HCT116 (cell line): ENCODE data around the gene DOK7. TPM values are rescaled to one million over a fixed set of nuclear protein-coding genes. Genes with fewer than 3 reads are reported as not detected.
A peak's percentile ranks its signal among the peaks of the same experiment; 100 is the strongest.

Experiments used
- ATAC-seq: fragments of 200-7000 bp; cut with Tn5 transposase; 2 replicates; pipeline ENCODE4 v1.9.1; 2020; ENCODE audit warnings: mild to moderate bottlenecking, moderate library complexity
- BruUV-seq: library from RNA; stranded (reverse); fragments of 400-500 nt; replicated peaks from 2 replicates; lab custom pipeline; 2021; lab: Mats Ljungman, UMichigan
- CTCF ChIA-PET: fragments of 300-600 bp; sonication (Branson Sonifier 250); formaldehyde crosslinking; loops from one replicate; lab custom pipeline; 2021; ENCODE audit warnings: antibody characterized with exemption; lab: Charles Lee
- POLR2A ChIA-PET: fragments of 300-600, 350-600 bp; sonication (Branson Sonifier 250); formaldehyde crosslinking; loops from one replicate; lab custom pipeline; 2021; ENCODE audit warnings: antibody characterized with exemption; lab: Charles Lee
- RAD21 ChIA-PET, 2 experiments: fragments of 300-600 bp; sonication (Branson Sonifier 250); formaldehyde crosslinking; loops; one replicate each; lab custom pipeline; 2023; ENCODE audit warnings: low total read pairs in 2 of 2; ENCODE audit not compliant: uncharacterized antibody in 2 of 2, unreplicated experiment in 2 of 2, low non-redundant PET in 1 of 2; lab: Charles Lee
- DNase-seq: peaks from one replicate; pipeline ENCODE4 v3.0.0-alpha.2; 2010; ENCODE audit warnings: low read depth, low spot score
- H2AFZ ChIP-seq: fragments of 200-600 bp; shearing (Covaris generic), sonication (generic); 2 replicates; pipeline ENCODE4 v1.6.1; 2017; ENCODE audit warnings: low read depth, mixed run types, mixed read lengths, antibody characterized with exemption, low read length; ENCODE audit not compliant: poor library complexity, severe bottlenecking
- H3K27ac ChIP-seq: 2 replicates; pipeline ENCODE4 v1.5.1; 2012; ENCODE audit warnings: low read depth, low read length
- H3K27me3 ChIP-seq: fragments of 200-600 bp; sonication (generic); 2 replicates; pipeline ENCODE4 v1.6.1; 2016; ENCODE audit warnings: mixed run types, low read length, mixed read lengths; ENCODE audit not compliant: insufficient read depth
- H3K36me3 ChIP-seq, 2 experiments: fragments of 200-500 bp in 1 of 2; fragments of 200-600 bp in 1 of 2; sonication (Bioruptor generic) in 1 of 2; sonication (generic) in 1 of 2; 2 replicates each; pipeline versions ENCODE4 v1.5.1 to v1.6.1; 2014 to 2016; ENCODE audit warnings: low read length in 2 of 2, inconsistent platforms in 1 of 2, mixed read lengths in 1 of 2, mixed run types in 1 of 2; ENCODE audit not compliant: insufficient read depth in 2 of 2, control insufficient read depth in 1 of 2
- H3K4me1 ChIP-seq, 2 experiments: fragments of 200-600 bp in 1 of 2; sonication (generic) in 1 of 2; 2 replicates each; pipeline versions ENCODE4 v1.5.1 to v1.6.1; 2012 to 2017; ENCODE audit warnings: low read length in 2 of 2, inconsistent platforms in 1 of 2, mild to moderate bottlenecking in 1 of 2, mixed read lengths in 1 of 2, mixed run types in 1 of 2, moderate library complexity in 1 of 2; ENCODE audit not compliant: insufficient read depth in 2 of 2, control insufficient read depth in 1 of 2
- H3K4me2 ChIP-seq: fragments of 200-600 bp; sonication (generic); 2 replicates; pipeline ENCODE4 v1.6.1; 2017; ENCODE audit warnings: mixed run types, low read length, mixed read lengths
- H3K4me3 ChIP-seq, 2 experiments: fragments of 200-600 bp in 1 of 2; sonication (generic) in 1 of 2; replicated peaks in 1 of 2; 2 replicates each; pipeline ENCODE4 v1.5.1; 2011 to 2016; ENCODE audit warnings: low read length in 2 of 2, control low read depth in 1 of 2, low read depth in 1 of 2, mild to moderate bottlenecking in 1 of 2, mixed read lengths in 1 of 2, mixed run types in 1 of 2
- H3K79me2 ChIP-seq: fragments of 200-600 bp; sonication (generic); 2 replicates; pipeline ENCODE4 v1.6.1; 2017; ENCODE audit warnings: mild to moderate bottlenecking, mixed run types, low read length, moderate library complexity, mixed read lengths; ENCODE audit not compliant: insufficient read depth
- H3K9ac ChIP-seq: fragments of 200-600 bp; sonication (generic); 2 replicates; pipeline ENCODE4 v1.6.1; 2016; ENCODE audit warnings: low read length, mixed read lengths
- H3K9me2 ChIP-seq: fragments of 200-600 bp; sonication (generic), shearing (Covaris generic); 2 replicates; pipeline ENCODE4 v1.6.1; 2017; ENCODE audit warnings: mixed run types, mild to moderate bottlenecking, moderate library complexity; ENCODE audit not compliant: insufficient read depth
- H3K9me3 ChIP-seq, 2 experiments: fragments of 200-500 bp in 1 of 2; fragments of 200-600 bp in 1 of 2; sonication (Bioruptor generic) in 1 of 2; sonication (generic) in 1 of 2; 2 replicates each; pipeline ENCODE4 v1.6.1; 2014 to 2017; ENCODE audit warnings: low read length in 2 of 2, mixed read lengths in 2 of 2, inconsistent platforms in 1 of 2, low read depth in 1 of 2, mild to moderate bottlenecking in 1 of 2, mixed run types in 1 of 2, moderate library complexity in 1 of 2; ENCODE audit not compliant: control insufficient read depth in 1 of 2, insufficient read depth in 1 of 2
- H4K20me1 ChIP-seq: fragments of 200-600 bp; sonication (generic), shearing (Covaris generic); 2 replicates; pipeline ENCODE4 v1.6.1; 2017; ENCODE audit warnings: mixed run types, mild to moderate bottlenecking, moderate library complexity; ENCODE audit not compliant: insufficient read depth
- CBX3 ChIP-seq: IDR thresholded peaks from 2 replicates; pipeline ENCODE4 v1.6.1; 2012; ENCODE audit warnings: low read depth
- CEBPB ChIP-seq: IDR thresholded peaks from 2 replicates; pipeline ENCODE4 v1.6.1; 2012; ENCODE audit warnings: low read depth
- EGR1 ChIP-seq: IDR thresholded peaks from 2 replicates; pipeline ENCODE4 v1.6.1; 2012; ENCODE audit warnings: low read depth
- ELF1 ChIP-seq: IDR thresholded peaks from 2 replicates; pipeline ENCODE4 v1.6.1; 2012; ENCODE audit warnings: low read depth, borderline replicate concordance
- EZH2phosphoT487 ChIP-seq: fragments of 200-600 bp; IDR thresholded peaks from 2 replicates; pipeline ENCODE4 v1.6.1; 2018; ENCODE audit warnings: antibody characterized with exemption, borderline replicate concordance
- MAX ChIP-seq: IDR thresholded peaks from 2 replicates; pipeline ENCODE4 v1.6.1; 2012
- POLR2A ChIP-seq: IDR thresholded peaks from 2 replicates; pipeline ENCODE4 v1.7.0; 2011; ENCODE audit warnings: borderline replicate concordance; ENCODE audit not compliant: insufficient read depth, insufficient read length; ENCODE audit errors: extremely low read depth
- POLR2AphosphoS5 ChIP-seq: IDR thresholded peaks from 2 replicates; pipeline ENCODE4 v1.6.1; 2011; ENCODE audit warnings: mild to moderate bottlenecking, low read depth, low read length, moderate library complexity
- RAD21 ChIP-seq: IDR thresholded peaks from 2 replicates; pipeline ENCODE4 v1.6.1; 2012; ENCODE audit warnings: low read depth, mild to moderate bottlenecking
- REST ChIP-seq: IDR thresholded peaks from 2 replicates; pipeline ENCODE4 v1.6.1; 2012; ENCODE audit warnings: low read depth
- SIN3A ChIP-seq: IDR thresholded peaks from 2 replicates; pipeline ENCODE4 v1.6.1; 2012; ENCODE audit warnings: low read depth
- SP1 ChIP-seq: IDR thresholded peaks from 2 replicates; pipeline ENCODE4 v1.6.1; 2012; ENCODE audit warnings: low read depth
- SRF ChIP-seq: IDR thresholded peaks from 2 replicates; pipeline ENCODE4 v1.6.1; 2012; ENCODE audit warnings: low read depth
- TCF7L2 ChIP-seq: IDR thresholded peaks from 2 replicates; pipeline ENCODE4 v1.7.0; 2011; ENCODE audit warnings: borderline replicate concordance, inconsistent platforms; ENCODE audit not compliant: insufficient read depth, insufficient read length; ENCODE audit errors: extremely low read depth
- YY1 ChIP-seq: IDR thresholded peaks from 2 replicates; pipeline ENCODE4 v1.6.1; 2011; ENCODE audit warnings: low read length, low read depth, moderate library complexity, mild to moderate bottlenecking; ENCODE audit not compliant: insufficient replicate concordance; ENCODE audit errors: extremely low read depth
- ZFX ChIP-seq: fragments of 450-650 bp; IDR thresholded peaks from 2 replicates; pipeline ENCODE4 v1.6.1; 2017
- ZNF274 ChIP-seq: fragments of 200-500 bp; sonication (Bioruptor generic); IDR thresholded peaks from 2 replicates; pipeline ENCODE4 v1.6.1; 2014; ENCODE audit warnings: mild to moderate bottlenecking, low read depth, low read length, inconsistent platforms
- intact Hi-C: fragments of 100-400 bp; cut with micrococcal nuclease; formaldehyde crosslinking; loops from 2 replicates; pipeline ENCODE4 v1.10.0; 2022
- total RNA-seq: library from RNA; stranded (reverse); gene quantifications from one replicate; pipeline ENCODE4 v1.2.1, GENCODE V29; 2021; ENCODE audit not compliant: unreplicated experiment
- TF ChIP-seq, protein P1 (sequence below): IDR thresholded peaks from 2 replicates; pipeline ENCODE4 v1.6.1; 2012

The DOK7 gene
- total RNA-seq, 1 experiment from 2014 or later: 2.4 TPM

GRCh38 chr4:3437582-3437936 lies 25.5 kb upstream of the DOK7 start (continued):
- TF ChIP-seq REST: no peak
- TF ChIP-seq SRF: no peak
- no peak for TF ChIP-seq ELF1
- no peak for TF ChIP-seq POLR2A

GRCh38 chr4:3437998-3438846 lies 24.9 kb upstream of the DOK7 start:
- no peaks in the 10 kb centered on the region for H3K27me3 ChIP-seq
- ATAC-seq: no peak
- ChIA-PET POLR2A (no interaction called here), RAD21 (no interaction called here), CTCF (no interaction called here)
- H3K9ac ChIP-seq: peak overlapping the region; percentile 66
- H2AFZ ChIP-seq: no peak overlapping the region
- DNase-seq: no peak
- peak overlapping the region; percentile 100 for H3K27ac ChIP-seq
- BruUV-seq: no TSS peak
- H3K36me3 ChIP-seq: no peaks in the 10 kb centered on the region
- no peaks in the 10 kb centered on the region for H3K9me2 ChIP-seq
- TF ChIP-seq, protein P1, sequence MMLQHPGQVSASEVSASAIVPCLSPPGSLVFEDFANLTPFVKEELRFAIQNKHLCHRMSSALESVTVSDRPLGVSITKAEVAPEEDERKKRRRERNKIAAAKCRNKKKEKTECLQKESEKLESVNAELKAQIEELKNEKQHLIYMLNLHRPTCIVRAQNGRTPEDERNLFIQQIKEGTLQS: no peak
- TF ChIP-seq YY1 (no peak), POLR2A (no peak), ZFX (no peak), REST (no peak), EZH2phosphoT487 (no peak), RAD21 (no peak), POLR2AphosphoS5 (no peak), EGR1 (no peak), SIN3A (no peak), TCF7L2 (no peak), MAX (no peak), CBX3 (no peak), SP1 (no peak), ZNF274 (no peak), CEBPB (no peak)
- no peaks in the 10 kb centered on the region for H4K20me1 ChIP-seq
- no peak overlapping the region for H3K4me3 ChIP-seq
- H3K4me2 ChIP-seq: no peak overlapping the region
- H3K4me1 ChIP-seq: peaks cover 25 to 42% of the 10 kb centered on the region in 2 experiments
- H3K79me2 ChIP-seq: no peaks in the 10 kb centered on the region
- intact Hi-C loops: no loop called here
- no peaks in the 10 kb centered on the region for H3K9me3 ChIP-seq
